ENCODE measurements around the gene PRKAR1A. TPM values are rescaled to one million over a fixed set of nuclear protein-coding genes. Genes with fewer than 3 reads are reported as not detected.
"Not testable (repeated sequence)": the region's sequence is repeated elsewhere in the genome, so short reads cannot be mapped to it uniquely, and the experiment has no call there.

Gene PRKAR1A
- total RNA-seq, 2 donors from 2014 or later, result 296 to 409 TPM

DNA sequence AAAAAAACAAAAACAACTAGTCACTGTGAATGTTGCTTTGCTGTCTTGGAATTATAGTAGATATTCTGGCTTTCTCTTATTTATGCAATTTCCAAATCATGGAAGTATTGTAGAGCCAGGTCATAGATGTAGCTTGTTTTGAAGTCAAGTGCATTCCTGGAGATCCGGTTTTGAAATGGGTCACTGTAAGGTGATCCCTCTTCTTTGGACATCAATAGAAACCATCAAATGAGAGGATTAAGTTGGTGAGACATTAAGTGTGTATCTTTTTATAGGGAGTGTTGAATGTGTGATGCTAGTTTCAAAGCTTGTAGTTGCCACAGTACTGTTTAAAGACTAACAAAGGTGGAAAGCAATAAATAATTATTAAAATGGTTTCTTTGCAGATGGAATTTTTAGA is 4.5 kb downstream of the PRKAR1A start:
- no peak overlapping the region for H3K4me3 ChIP-seq
- DNase-seq (ENCODE audit: low spot score), result no peak
- TF ChIP-seq, protein P1, sequence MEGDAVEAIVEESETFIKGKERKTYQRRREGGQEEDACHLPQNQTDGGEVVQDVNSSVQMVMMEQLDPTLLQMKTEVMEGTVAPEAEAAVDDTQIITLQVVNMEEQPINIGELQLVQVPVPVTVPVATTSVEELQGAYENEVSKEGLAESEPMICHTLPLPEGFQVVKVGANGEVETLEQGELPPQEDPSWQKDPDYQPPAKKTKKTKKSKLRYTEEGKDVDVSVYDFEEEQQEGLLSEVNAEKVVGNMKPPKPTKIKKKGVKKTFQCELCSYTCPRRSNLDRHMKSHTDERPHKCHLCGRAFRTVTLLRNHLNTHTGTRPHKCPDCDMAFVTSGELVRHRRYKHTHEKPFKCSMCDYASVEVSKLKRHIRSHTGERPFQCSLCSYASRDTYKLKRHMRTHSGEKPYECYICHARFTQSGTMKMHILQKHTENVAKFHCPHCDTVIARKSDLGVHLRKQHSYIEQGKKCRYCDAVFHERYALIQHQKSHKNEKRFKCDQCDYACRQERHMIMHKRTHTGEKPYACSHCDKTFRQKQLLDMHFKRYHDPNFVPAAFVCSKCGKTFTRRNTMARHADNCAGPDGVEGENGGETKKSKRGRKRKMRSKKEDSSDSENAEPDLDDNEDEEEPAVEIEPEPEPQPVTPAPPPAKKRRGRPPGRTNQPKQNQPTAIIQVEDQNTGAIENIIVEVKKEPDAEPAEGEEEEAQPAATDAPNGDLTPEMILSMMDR (IDR thresholded peaks at IDR 0.05), result no peak
- TF ChIP-seq POLR2A (IDR thresholded peaks at IDR 0.05), result no peak
- no peak for TF ChIP-seq POLR2AphosphoS5 (IDR thresholded peaks at IDR 0.05)
- H3K9me3 ChIP-seq, result no peaks in the 10 kb centered on the region
- WGBS, result 46% methylated on average over 1 of the region's 1 CpG
- intact Hi-C loops (cut with DNase I), result no loop called here
- H3K36me3 ChIP-seq, result no peaks in the 10 kb centered on the region
- no peak overlapping the region for H3K27ac ChIP-seq
- H3K4me1 ChIP-seq (replicated peaks), result no peaks in the 10 kb centered on the region
- H3K27me3 ChIP-seq (replicated peaks; ENCODE audit: insufficient read depth), result no peaks in the 10 kb centered on the region

DNA sequence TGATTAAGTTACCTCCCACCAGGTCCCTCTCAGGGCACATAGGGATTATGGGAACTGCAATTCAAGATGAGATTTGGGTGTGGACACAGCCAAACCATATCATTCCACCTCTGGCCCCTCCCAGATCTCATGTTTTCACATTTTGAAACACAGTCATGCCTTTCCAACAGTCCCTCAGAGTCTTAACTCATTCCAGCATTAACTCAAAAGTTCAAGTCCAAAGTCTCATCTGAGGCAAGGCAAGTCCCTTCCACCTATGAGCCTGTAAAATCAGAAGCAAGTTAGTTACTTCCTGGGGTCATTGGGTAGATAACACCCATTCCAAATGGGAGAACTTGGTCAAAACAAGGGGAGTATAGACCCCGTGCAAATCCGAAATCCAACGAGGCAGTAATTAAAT is 5.4 kb downstream of the PRKAR1A start:
- H3K27me3 ChIP-seq (replicated peaks; ENCODE audit: insufficient read depth); H3K36me3 ChIP-seq; H3K27ac ChIP-seq; H3K4me3 ChIP-seq; H3K4me1 ChIP-seq (replicated peaks); DNase-seq (ENCODE audit: low spot score); intact Hi-C loops (cut with DNase I); H3K9me3 ChIP-seq: not testable (repeated sequence)
- WGBS, result 97% methylated on average over 3 of the region's 3 CpGs

DNA sequence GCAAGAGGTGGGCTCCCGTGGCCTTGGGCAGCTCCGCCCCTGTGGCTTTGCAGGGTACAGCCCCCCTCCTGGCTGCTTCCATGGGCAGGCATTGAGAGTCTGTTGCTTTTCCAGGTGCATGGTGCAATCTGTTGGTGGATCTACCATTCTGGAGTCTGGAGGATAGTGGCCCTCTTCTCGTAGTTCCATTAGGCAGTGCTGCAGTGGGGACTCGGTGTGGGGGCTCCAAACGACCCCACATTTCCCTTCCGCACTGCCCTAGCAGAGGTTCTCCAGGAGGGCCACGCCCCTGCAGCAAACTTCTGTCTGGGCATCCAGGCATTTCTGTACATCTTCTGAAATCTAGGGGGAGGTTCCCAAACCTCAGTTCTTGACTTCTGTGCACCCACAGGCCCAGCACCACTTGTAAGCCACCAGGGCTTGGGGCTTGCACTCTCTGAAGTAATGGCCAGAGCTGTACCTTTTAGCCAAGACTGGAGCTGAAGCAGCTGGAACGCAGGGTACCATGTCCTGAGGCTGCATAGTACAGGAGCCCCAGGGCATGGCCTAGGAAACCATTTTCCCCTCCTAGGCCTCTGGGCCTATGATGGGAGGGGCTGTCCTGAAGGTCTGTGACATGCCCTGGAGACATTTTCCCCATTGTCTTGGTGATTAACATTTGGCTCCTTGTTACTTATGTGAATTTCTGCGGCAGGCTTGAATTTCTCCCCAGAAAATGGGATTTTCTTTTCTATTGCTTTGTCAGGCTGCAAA is 6.0 kb downstream of the PRKAR1A start:
- intact Hi-C loops (cut with DNase I), result no loop called here
- Histone ChIP-seq H3K4me3 (no peak overlapping the region), H3K36me3 (no peaks in the 10 kb centered on the region), H3K27me3 (replicated peaks; ENCODE audit: insufficient read depth) (no peaks in the 10 kb centered on the region), H3K27ac (no peak overlapping the region), H3K4me1 (replicated peaks) (no peaks in the 10 kb centered on the region), H3K9me3 (no peaks in the 10 kb centered on the region)
- no peak for DNase-seq (ENCODE audit: low spot score)
- 91% methylated on average over 9 of the region's 9 CpGs for WGBS
- TF ChIP-seq, protein P1 (IDR thresholded peaks at IDR 0.05), result no peak
- TF ChIP-seq POLR2AphosphoS5 (IDR thresholded peaks at IDR 0.05), result no peak
- no peak for TF ChIP-seq POLR2A (IDR thresholded peaks at IDR 0.05)

DNA sequence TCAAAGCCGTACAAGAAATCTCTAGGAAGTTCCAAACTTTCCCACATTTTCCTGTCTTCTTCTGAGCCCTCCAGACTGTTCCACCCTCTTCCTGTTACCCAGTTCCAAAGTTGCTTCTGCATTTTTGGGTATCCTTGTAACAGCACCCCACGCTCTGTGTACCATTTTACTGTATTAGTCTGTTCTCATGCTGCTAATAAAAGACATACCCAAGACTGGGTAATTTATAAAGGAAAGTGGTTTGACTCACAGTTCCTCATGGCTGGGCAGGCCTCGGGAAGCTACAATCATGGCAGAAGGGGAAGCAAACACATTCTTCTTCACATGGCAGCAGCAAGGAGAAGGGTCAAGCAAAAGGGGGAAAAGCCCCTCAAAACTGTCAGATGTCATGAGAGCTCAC is 6.8 kb downstream of the PRKAR1A start:
- DNase-seq (ENCODE audit: low spot score); H3K36me3 ChIP-seq; H3K27me3 ChIP-seq (replicated peaks; ENCODE audit: insufficient read depth); H3K4me3 ChIP-seq; H3K4me1 ChIP-seq (replicated peaks); H3K9me3 ChIP-seq; H3K27ac ChIP-seq; intact Hi-C loops (cut with DNase I): not testable (repeated sequence)
- 81% methylated on average over 3 of the region's 3 CpGs for WGBS

DNA sequence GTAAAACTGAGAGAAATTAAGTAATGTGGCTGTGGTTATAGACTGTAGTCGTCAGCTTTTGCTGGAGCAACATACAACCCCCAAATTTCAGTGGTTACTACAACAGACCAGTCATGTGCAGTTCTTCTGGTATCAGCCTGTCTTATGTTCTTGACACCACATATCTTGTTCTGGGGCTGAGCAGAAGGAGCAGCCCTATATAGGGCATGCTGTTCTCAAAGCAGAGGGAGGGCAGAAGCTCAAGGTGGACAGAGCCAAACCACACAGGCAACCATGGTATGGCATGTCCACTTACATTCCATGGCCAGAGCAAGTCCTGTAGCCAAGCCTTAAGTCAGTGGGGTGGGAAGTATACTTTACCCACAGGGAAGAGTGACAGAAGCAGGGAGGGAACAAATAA is 7.7 kb downstream of the PRKAR1A start:
- no peak overlapping the region for H3K4me3 ChIP-seq
- TF ChIP-seq POLR2AphosphoS5 (IDR thresholded peaks at IDR 0.05) (no peak), POLR2A (IDR thresholded peaks at IDR 0.05) (no peak)
- TF ChIP-seq, protein P1 (IDR thresholded peaks at IDR 0.05), result no peak
- 82% methylated on average over 1 of the region's 1 CpG for WGBS
- no peak for DNase-seq (ENCODE audit: low spot score)
- no peak overlapping the region for H3K27ac ChIP-seq
- no peaks in the 10 kb centered on the region for H3K9me3 ChIP-seq
- H3K36me3 ChIP-seq, result no peaks in the 10 kb centered on the region
- intact Hi-C loops (cut with DNase I), result no loop called here
- H3K4me1 ChIP-seq (replicated peaks), result no peaks in the 10 kb centered on the region
- H3K27me3 ChIP-seq (replicated peaks; ENCODE audit: insufficient read depth), result no peaks in the 10 kb centered on the region

DNA sequence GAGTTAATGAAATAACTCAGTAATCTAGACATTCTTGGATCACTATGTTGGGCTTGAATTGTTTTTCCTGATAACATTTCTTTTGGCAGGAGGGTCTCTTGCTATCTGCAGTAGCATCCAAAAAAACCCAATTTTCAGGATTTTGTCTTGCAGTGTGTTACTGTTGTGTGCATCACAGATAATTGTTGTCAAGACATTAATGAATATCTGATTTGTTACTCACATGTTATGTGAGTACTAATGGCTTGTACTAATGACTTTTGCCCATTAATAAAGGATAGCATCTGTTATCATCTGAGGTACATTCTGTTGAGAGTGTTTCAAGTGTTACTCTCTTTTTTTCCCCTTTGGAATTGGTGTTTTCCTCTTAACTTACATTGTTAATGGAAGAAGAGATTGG is 10.0 kb downstream of the PRKAR1A start:
- Histone ChIP-seq H3K36me3 (peaks cover 0 to 5% of the 10 kb centered on the region in 2 donors), H3K27ac (no peak overlapping the region), H3K4me1 (replicated peaks) (no peaks in the 10 kb centered on the region), H3K4me3 (no peak overlapping the region), H3K9me3 (no peaks in the 10 kb centered on the region), H3K27me3 (replicated peaks; ENCODE audit: insufficient read depth) (no peaks in the 10 kb centered on the region)
- DNase-seq (ENCODE audit: low spot score), result no peak
- TF ChIP-seq POLR2A (IDR thresholded peaks at IDR 0.05), result no peak
- TF ChIP-seq POLR2AphosphoS5 (IDR thresholded peaks at IDR 0.05), result no peak
- TF ChIP-seq, protein P1 (IDR thresholded peaks at IDR 0.05), result no peak
- intact Hi-C loops (cut with DNase I), result no loop called here

All from prostate gland (tissue), 2 donors.